ENCODE measurements around the gene CLASRP.

The CLASRP gene

DNA sequence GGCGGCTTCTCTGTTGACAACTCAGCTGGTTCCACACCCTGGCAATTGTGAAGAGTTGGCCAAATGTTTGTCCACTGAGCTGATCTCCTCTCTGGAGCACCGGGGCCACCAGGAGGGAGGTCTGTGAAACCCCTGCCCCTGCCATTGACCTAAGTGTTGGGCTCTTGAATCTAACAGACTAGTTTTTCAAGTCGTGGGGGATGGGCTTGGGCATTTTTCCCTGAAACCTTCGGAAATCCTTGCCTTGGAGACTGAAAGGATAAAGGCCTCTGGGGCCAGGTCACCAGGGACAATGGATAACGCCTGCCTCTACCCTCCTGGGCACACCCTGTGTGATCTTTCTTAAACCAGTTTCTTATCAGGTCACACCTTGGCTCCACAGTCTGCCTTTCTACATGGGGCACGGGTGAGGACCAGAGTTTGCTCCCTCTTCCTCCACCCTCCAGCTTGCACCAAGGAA is 41.1 kb downstream of the CLASRP start:
- DNase-seq (ENCODE audit: low read depth in 1 of 2, low spot score in 1 of 2) = no peak

DNA sequence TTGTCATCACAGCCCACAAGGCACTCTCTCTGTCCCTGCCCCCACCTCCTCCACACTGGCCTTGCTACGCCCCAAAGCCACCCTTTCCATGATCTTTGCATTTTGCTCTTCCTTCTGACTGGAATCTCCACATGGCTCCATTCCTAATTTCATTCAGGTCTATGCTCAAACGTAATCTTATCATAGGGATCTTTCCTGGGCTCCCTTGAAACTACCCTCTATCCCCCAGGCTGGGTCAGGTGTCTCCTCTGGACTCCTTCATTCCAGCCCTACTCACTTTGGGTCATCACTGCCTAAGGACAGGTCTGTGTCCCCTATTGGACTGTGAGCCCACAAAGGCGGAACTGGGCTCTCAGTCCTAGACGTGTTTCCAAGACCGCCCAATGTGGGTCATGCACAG is 43.3 kb downstream of the CLASRP start:
- DNase-seq (ENCODE audit: low read depth in 1 of 2, low spot score in 1 of 2) = no peak

GRCh38 chr19:45086480-45086879 is 47.6 kb downstream of the CLASRP start:
- no peak for DNase-seq (ENCODE audit: low read depth in 1 of 2, low spot score in 1 of 2)

DNA sequence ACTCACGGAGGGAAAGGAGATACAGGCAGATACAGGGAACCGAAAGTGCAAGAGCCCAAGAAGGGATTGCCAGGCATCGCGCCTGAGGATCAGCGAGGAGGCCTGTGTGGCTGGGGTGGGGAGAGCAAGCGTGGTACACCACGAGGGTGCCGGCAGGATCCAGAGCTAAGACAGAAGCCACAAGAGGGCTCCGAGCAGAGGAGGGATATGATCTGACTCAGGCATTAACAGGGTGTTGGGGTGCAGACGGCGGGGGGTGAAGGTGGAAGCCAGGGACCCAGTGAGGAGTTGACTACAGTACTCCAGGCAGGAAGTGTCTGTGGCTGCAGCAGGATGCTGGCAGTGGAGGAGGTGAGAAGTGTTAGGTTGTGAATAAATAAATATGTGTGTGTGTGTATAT is 48.7 kb downstream of the CLASRP start:
- DNase-seq (ENCODE audit: low read depth in 1 of 2, low spot score in 1 of 2) = peak in 1 of 2 donors; percentile 10

- DNase-seq (ENCODE audit: low read depth in 1 of 2, low spot score in 1 of 2) = no peak
These were observed 51.2 kb downstream of the CLASRP start for GRCh38 chr19:45090034-45090433.

- DNase-seq (ENCODE audit: low read depth in 1 of 2, low spot score in 1 of 2) = no peak
These were observed 51.8 kb downstream of the CLASRP start for GRCh38 chr19:45090606-45091005.

DNA sequence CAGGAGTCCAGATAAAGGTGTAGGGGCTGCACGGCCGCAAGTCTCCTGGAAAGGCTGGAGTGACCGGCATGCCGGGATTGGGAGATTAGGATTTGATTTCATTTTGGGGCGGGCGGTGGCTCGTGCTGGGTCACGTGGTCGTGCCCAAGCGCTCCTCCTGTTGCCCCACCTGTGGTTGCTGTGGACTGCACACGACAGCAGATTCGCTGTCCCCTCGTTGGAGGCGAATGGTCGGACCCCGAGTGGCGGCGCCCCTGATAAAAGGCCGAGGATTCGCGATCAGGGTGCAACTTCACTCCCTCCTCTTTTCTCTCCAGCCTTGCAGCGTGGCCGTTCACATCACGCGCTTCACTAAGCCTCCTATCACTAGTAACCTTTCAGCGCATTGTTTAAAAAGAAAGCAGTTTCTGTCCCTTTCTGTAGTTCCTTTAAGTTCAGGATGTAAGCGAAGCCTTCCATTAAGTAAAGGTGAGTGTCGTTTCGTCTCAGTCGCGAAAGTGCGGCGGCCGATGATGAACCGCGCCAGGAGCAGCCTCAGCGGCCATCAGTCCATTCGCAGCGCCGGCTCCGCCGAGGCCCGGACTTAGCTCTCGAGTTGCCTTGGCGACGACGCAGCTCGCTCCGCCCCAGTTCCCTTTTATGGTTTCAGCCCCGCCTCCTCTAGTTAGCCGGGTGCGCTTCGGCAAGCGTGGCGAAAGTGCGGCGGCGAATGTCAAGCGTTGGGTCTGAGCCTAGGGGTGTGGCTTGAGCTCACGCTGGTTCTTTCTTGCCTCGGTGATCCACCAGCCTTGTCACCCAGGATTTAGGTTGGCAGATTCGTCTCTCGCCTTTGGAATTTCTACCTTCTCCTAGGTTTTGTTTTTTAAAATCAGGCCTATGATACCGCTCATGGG is 52.4 kb downstream of the CLASRP start:
- peak; percentile 87 to 97 for DNase-seq (ENCODE audit: low read depth in 1 of 2, low spot score in 1 of 2)

- peak; percentile 80 for DNase-seq (ENCODE audit: low read depth in 1 of 2, low spot score in 1 of 2)
These were observed 54.2 kb downstream of the CLASRP start, which contains the start of gene PPP1R37 for GRCh38 chr19:45092747-45093678. Gene PPP1R37 (plus strand): TSS chr19:45093179. CDS start chr19:45093326, 147 bp downstream.

DNA sequence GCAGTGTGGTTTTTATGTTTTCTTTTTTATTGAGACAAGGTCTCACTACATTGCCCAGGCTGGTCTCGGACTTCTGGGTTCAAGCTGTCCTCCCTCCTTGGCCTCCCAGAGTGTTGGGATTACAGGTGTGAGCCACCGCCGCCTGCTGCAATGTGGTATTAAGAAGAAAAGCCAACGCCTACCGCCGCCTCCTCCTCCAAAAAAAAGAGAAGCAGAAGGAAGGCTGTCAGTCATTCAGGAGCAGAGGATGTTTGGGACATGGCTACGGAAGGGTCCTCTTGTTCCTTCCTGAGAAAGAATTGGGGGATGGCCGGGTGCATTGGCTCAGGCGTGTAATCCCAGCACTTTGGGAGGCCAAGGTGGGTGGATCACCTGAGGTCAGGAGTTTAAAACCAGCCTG is 55.3 kb downstream of the CLASRP start:
- DNase-seq (ENCODE audit: low read depth in 1 of 2, low spot score in 1 of 2) = no peak

DNA sequence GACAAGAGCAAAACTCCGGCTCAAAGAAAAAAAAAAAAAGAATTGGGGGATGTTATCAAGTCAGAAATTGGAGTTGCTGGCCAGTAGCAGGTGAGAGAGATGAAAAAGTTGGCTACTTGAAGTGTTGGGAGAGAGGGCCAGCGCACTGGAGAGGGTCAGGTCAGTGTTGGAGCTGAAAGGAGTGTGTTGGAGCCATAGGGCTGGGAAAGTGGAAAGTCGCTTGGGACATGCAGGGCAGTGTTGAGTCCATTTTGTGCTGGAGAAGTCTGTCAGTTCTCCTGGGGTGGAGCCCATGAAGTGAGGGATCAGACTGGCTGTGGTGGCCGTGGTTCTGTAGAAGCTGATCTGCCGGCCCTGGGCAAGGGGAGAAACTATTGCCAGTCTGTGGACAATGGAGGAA is 55.9 kb downstream of the CLASRP start:
- DNase-seq (ENCODE audit: low read depth in 1 of 2, low spot score in 1 of 2) = no peak

- DNase-seq (ENCODE audit: low read depth in 1 of 2, low spot score in 1 of 2) = no peak
These were observed 56.9 kb downstream of the CLASRP start for GRCh38 chr19:45095496-45096413.

- no peak for DNase-seq (ENCODE audit: low read depth in 1 of 2, low spot score in 1 of 2)
These were observed 57.9 kb downstream of the CLASRP start for GRCh38 chr19:45096700-45097099.

- DNase-seq (ENCODE audit: low read depth in 1 of 2, low spot score in 1 of 2) = no peak
These were observed 58.6 kb downstream of the CLASRP start for GRCh38 chr19:45097450-45097775.

DNA sequence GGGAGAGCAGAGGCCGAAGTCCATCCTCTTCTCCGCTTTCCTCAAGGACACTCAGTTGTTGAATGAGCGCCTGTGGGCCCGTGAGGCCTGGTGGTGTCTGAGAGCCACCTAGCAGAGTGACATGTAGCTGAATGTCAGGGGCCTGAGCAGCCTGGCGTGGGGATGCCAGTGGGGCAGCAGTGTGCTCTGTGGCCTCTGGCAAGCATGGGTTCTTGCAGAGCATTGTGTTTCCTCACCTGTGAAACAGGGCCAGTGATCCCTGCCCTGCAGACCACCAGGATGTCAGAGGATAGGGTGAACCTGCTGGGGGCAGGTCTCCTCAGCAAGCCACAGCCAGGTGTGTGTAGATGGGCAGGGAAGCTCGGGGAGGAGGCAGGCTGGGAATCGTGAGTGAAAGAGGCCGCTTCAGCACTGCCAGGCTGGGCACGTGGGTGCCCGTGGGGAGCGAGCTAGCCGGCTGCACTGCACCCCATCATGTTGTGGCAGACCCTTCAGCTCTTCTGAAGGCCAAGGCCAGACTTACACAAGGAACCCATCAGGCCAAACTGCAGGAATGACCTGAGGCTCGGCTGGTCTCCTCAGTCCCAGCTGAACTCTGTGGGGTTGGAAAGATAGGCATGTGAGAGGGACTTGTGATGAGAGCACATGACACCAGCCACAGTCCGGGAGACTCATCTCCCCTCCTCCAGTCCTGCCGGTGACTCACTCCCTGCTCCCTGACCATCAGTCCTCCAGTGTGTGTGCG is 59.1 kb downstream of the CLASRP start:
- no peak for DNase-seq (ENCODE audit: low read depth in 1 of 2, low spot score in 1 of 2)

DNA sequence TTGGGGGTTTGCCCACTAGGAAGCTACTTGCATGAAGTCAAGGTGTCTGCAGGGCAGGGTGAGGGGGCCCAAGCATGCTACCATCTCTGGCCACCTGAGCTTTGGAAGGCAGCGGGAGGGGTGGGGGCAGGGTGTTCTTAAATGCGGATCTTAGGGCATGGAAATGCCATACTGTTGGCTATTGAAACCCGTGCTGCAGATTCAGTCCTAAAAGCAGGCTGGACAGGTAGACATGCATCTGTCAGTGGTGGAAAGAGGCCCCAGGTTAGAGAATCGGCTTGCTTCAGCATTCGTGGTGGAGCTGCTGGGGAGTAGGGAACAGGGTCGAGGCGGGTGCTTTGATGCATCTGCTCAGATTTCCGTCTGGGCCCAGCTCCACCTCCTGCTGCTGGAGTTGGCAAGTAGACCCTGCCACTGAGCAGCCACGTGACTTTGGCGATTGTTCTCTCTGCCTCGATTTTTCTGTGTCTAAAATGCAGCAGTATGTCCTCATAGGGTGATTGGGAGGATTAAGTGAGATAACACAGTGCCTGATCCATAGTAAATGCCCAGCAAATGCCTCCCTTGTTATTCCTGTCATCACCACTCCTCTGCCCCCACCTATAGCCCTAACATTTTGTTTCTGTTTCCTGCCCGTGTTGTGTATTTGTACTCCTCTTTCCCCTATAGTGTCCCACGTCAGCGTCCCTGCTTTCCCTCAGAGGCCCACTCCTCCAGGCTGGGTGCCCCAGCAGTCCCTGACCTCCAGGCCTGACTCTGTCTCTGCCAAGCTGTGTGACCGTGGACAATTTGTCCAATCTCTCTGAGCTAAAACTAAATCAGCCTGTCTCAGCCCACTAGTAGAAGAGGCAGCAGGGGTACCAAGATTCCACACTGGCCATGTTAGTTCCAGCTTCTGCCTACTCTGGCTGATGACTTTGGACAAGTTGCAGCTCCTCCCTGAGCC is 59.9 kb downstream of the CLASRP start:
- no peak for DNase-seq (ENCODE audit: low read depth in 1 of 2, low spot score in 1 of 2)

- DNase-seq (ENCODE audit: low read depth in 1 of 2, low spot score in 1 of 2) = no peak
These were observed 60.8 kb downstream of the CLASRP start for GRCh38 chr19:45099467-45100191.

- no peak for DNase-seq (ENCODE audit: low read depth in 1 of 2, low spot score in 1 of 2)
These were observed 61.4 kb downstream of the CLASRP start for GRCh38 chr19:45100201-45100600.

- no peak for DNase-seq (ENCODE audit: low read depth in 1 of 2, low spot score in 1 of 2)
These were observed 62.0 kb downstream of the CLASRP start for GRCh38 chr19:45100846-45101252.

All from stimulated activated CD4-positive, alpha-beta T cell treated with anti-CD3 and anti-CD28 coated beads, Interleukin-15, amount 100 ng/mL, for 1 hour (primary cell).